K562 (cell line): ENCODE data around the gene SLC39A5. TPM values are rescaled to one million over a fixed set of nuclear protein-coding genes. Genes with fewer than 3 reads are reported as not detected.

Source experiments
- BMI1 ChIP-seq: fragments of 150-350 bp; IDR thresholded peaks from 2 replicates; pipeline ENCODE4 v1.6.1; 2014; ENCODE audit warnings: low read length
- BRD4 ChIP-seq: fragments of 200-600 bp; sonication (generic); IDR thresholded peaks from 2 replicates; pipeline ENCODE4 v1.6.1; 2017; ENCODE audit warnings: inconsistent platforms
- CCNT2 ChIP-seq: IDR thresholded peaks from 2 replicates; pipeline ENCODE4 v1.6.1; 2011; ENCODE audit warnings: borderline replicate concordance, low read depth, mild to moderate bottlenecking, moderate library complexity, mixed read lengths, low read length; ENCODE audit not compliant: insufficient read length; ENCODE audit errors: extremely low read depth
- CREM ChIP-seq: IDR thresholded peaks from 2 replicates; pipeline ENCODE4 v1.6.1; 2014; ENCODE audit warnings: antibody characterized with exemption, low read depth
- EGR1 ChIP-seq: fragments of 450-650 bp; conservative IDR thresholded peaks from 2 replicates; pipeline ENCODE4 v1.6.1; 2017; ENCODE audit warnings: mild to moderate bottlenecking
- FOSL1 ChIP-seq: fragments of 200-800 bp; sonication (Bioruptor generic); conservative IDR thresholded peaks from 2 replicates; pipeline ENCODE4 v1.6.1; 2016; ENCODE audit warnings: missing genetic modification characterization, missing compliant biosample characterization
- FOXA1 ChIP-seq: fragments of 450-650 bp; IDR thresholded peaks from 2 replicates; pipeline ENCODE4 v1.6.1; 2016; ENCODE audit warnings: mild to moderate bottlenecking, borderline replicate concordance
- HMGN3 ChIP-seq: IDR thresholded peaks from 2 replicates; pipeline ENCODE4 v1.6.1; 2011; ENCODE audit warnings: borderline replicate concordance, low read depth, mild to moderate bottlenecking, mixed read lengths, low read length; ENCODE audit not compliant: insufficient read length; ENCODE audit errors: extremely low read depth
- HOXB6 ChIP-seq: fragments of 250-450 bp; sonication (Bioruptor Pico); IDR thresholded peaks from 2 replicates; pipeline ENCODE4 v1.5.1; 2022; ENCODE audit warnings: mild to moderate bottlenecking, borderline replicate concordance
- HSF4 ChIP-seq: fragments of 250-450 bp; sonication (Bioruptor Pico); IDR thresholded peaks from 2 replicates; pipeline ENCODE4 v2.1.2; 2022; ENCODE audit warnings: mild to moderate bottlenecking, moderate library complexity, borderline replicate concordance
- JUND ChIP-seq, 2 experiments: IDR thresholded peaks; 2 replicates in 1 of 2; 3 replicates in 1 of 2; pipeline ENCODE4 v1.6.1; 2011; ENCODE audit warnings: borderline replicate concordance in 2 of 2, low read depth in 2 of 2, low read length in 2 of 2, improper control_type of control experiment in 1 of 2, missing biosample characterization in 1 of 2, missing genetic modification characterization in 1 of 2, missing genetic modification reagents in 1 of 2
- LCOR ChIP-seq: sonication (generic); formaldehyde crosslinking; IDR thresholded peaks from 2 replicates; pipeline ENCODE4 v1.8.0; 2022; ENCODE audit warnings: mild to moderate bottlenecking, missing genetic modification reagents
- NCOR1 ChIP-seq: fragments of 450-650 bp; IDR thresholded peaks from 2 replicates; pipeline ENCODE4 v1.6.1; 2016; ENCODE audit warnings: mild to moderate bottlenecking, moderate library complexity
- NR2C2 ChIP-seq, 2 experiments: fragments of 200-800 bp in 1 of 2; sonication (Bioruptor generic) in 1 of 2; sonication (generic) in 1 of 2; formaldehyde crosslinking in 1 of 2; IDR thresholded peaks; 2 replicates each; pipeline versions ENCODE4 v1.6.1 to v1.8.0; 2016 to 2022; ENCODE audit warnings: mild to moderate bottlenecking in 1 of 2, missing compliant biosample characterization in 1 of 2, missing genetic modification characterization in 1 of 2, missing genetic modification reagents in 1 of 2
- OTX1 ChIP-seq: fragments of 450-650 bp; formaldehyde crosslinking; IDR thresholded peaks from 2 replicates; pipeline ENCODE4 v1.4.0; 2022; ENCODE audit warnings: mild to moderate bottlenecking
- PHF21A ChIP-seq: fragments of 450-650 bp; IDR thresholded peaks from 2 replicates; pipeline ENCODE4 v1.6.1; 2017; ENCODE audit warnings: low read depth, borderline replicate concordance
- PML ChIP-seq: IDR thresholded peaks from 2 replicates; pipeline ENCODE4 v1.6.1; 2012; ENCODE audit warnings: low read length, inconsistent platforms
- POLR2A ChIP-seq: fragments of 450-650 bp; conservative IDR thresholded peaks from 2 replicates; pipeline ENCODE4 v1.6.1; 2016
- PRMT5 ChIP-seq: sonication (generic); formaldehyde crosslinking; IDR thresholded peaks from 2 replicates; pipeline ENCODE4 v1.5.0; 2020; ENCODE audit warnings: missing genetic modification reagents
- RBM22 ChIP-seq: fragments of 200-400 bp; formaldehyde crosslinking; IDR thresholded peaks from 2 replicates; pipeline ENCODE4 v1.6.1; 2018; ENCODE audit warnings: low read length, low read depth; ENCODE audit not compliant: poor library complexity, severe bottlenecking
- SIN3A ChIP-seq, 2 experiments: fragments of 150-350 bp in 1 of 2; IDR thresholded peaks; 2 replicates each; pipeline ENCODE4 v1.6.1; 2011 to 2016; ENCODE audit warnings: borderline replicate concordance in 2 of 2, low read depth in 2 of 2, low read length in 2 of 2, mild to moderate bottlenecking in 2 of 2, moderate library complexity in 2 of 2; ENCODE audit not compliant: control insufficient read depth in 1 of 2
- SREBF1 ChIP-seq: fragments of 150-350 bp; IDR thresholded peaks from 2 replicates; pipeline ENCODE4 v1.6.1; 2014; ENCODE audit warnings: antibody characterized with exemption, low read depth, low read length, borderline replicate concordance
- SUPT5H ChIP-seq: fragments of 450-650 bp; IDR thresholded peaks from 2 replicates; pipeline ENCODE4 v1.6.1; 2016
- TCFL5 ChIP-seq: fragments of 250-450 bp; sonication (Bioruptor Pico); conservative IDR thresholded peaks from 2 replicates; pipeline ENCODE4 v1.6.1; 2021; ENCODE audit warnings: mild to moderate bottlenecking, moderate library complexity, matching md5 sums
- THRAP3 ChIP-seq: fragments of 450-650 bp; IDR thresholded peaks from 2 replicates; pipeline ENCODE4 v1.6.1; 2016; ENCODE audit warnings: mild to moderate bottlenecking, inconsistent platforms, borderline replicate concordance
- ZBTB7A ChIP-seq: IDR thresholded peaks from 2 replicates; pipeline ENCODE4 v1.6.1; 2011; ENCODE audit warnings: low read depth, mild to moderate bottlenecking, low read length, moderate library complexity, borderline replicate concordance; ENCODE audit not compliant: control insufficient read depth
- ZKSCAN3 ChIP-seq: fragments of 250-450 bp; sonication (Bioruptor Pico); IDR thresholded peaks from 2 replicates; pipeline ENCODE4 v1.4.0; 2020
- ZNF239 ChIP-seq: fragments of 250-450 bp; sonication (Bioruptor Pico); IDR thresholded peaks from 2 replicates; pipeline ENCODE4 v1.4.0; 2020; ENCODE audit warnings: mild to moderate bottlenecking
- ZNF311 ChIP-seq: fragments of 250-450 bp; sonication (Bioruptor Pico); IDR thresholded peaks from 2 replicates; pipeline ENCODE4 v1.4.0; 2020; ENCODE audit warnings: mild to moderate bottlenecking, moderate library complexity
- ZNF695 ChIP-seq: fragments of 450-650 bp; formaldehyde crosslinking; IDR thresholded peaks from 2 replicates; pipeline ENCODE4 v1.4.0; 2020; ENCODE audit warnings: mild to moderate bottlenecking, moderate library complexity
- polyA plus RNA-seq, 8 experiments: library from polyadenylated mRNA; depleted of rRNA in 4 of 8; stranded (reverse) in 5 of 8; unstranded in 3 of 8; fragments of >200 nt; fragmentation: Nextera tagmentation in 2 of 8; fragmentation: Illumina TruSeq in 1 of 8; extraction: Ambion mirVana in 2 of 8; extraction: Trizol in 1 of 8; gene quantifications; 2 replicates each; pipeline versions ENCODE4 v1.2.1 to v1.2.3, GENCODE V29; 2011 to 2014; ENCODE audit warnings: inconsistent platforms in 1 of 8, missing spikeins in 1 of 8
- total RNA-seq, 7 experiments: library from RNA; depleted of rRNA in 6 of 7; stranded (reverse); fragments of >200 nt in 6 of 7; fragmentation: Illumina TruSeq in 2 of 7; extraction: Trizol in 2 of 7; gene quantifications; 2 replicates each; pipeline versions ENCODE4 v1.2.1 to v1.2.3, GENCODE V29; 2011 to 2021; ENCODE audit warnings: low replicate concordance in 1 of 7
- TF ChIP-seq, protein P1 (sequence below): sonication (generic); formaldehyde crosslinking; IDR thresholded peaks from 2 replicates; pipeline ENCODE4 v1.9.0; 2022; ENCODE audit warnings: mild to moderate bottlenecking, missing genetic modification reagents

The SLC39A5 gene
- total and polyA plus RNA-seq, 9 of the 15 experiments (the other 6 are each of a cell fraction or from before 2014, with no cell fraction given), result 0.08 to 0.10 TPM; not detected in 7

DNA sequence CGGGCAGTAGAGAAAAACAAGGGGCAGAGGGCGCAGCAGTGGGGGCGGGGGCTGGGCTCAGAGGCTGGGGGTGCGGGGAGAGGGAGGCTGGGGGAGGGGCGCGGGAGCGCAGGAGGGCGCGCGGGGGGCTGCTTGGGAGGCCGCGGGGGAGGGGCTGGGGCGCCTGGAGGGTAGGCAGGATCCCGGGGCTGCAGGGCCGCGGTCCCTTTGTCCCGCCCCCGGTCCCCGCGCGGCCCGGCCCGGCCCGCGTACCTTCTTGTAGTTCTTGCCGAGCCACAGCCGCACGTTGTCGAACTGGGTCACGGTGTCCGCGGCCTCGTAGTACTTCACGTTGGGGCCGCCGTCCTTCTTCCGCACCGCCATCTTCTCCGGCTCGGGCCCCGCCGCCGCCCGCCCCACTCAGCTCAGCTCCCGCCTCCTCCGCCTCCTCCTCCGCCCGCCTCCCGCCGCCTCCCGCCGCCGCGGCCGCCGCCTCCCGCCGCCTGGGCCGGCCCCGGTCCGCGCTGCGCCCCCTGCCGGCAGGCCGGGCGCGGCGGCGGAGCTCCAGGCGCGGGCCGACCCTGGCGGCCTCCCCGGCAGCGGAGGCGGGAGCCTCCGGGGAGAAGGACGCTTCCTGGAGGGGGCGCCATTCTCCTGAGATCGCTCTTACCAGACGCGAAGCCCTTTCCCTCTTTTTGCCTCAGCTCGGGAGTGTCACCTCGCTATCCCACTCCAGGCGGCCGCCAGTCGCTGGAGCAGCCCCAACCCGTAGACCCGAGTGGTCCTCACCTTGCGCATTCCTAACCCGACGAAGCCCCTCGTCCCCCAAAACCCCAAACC, 40.5 kb upstream of the SLC39A5 start, which contains the start of gene SMARCC2 (continued):
- peak; percentile 33; the same call in 1 of the 2 replicates for TF ChIP-seq PML
- no peak for TF ChIP-seq RBM22
- no peak for TF ChIP-seq HOXB6 (CRISPR knock-in tag)
- TF ChIP-seq PRMT5 (CRISPR knock-in tag), result no peak
- TF ChIP-seq HMGN3, result peak; percentile 82
- TF ChIP-seq JUND (IDR thresholded peaks at IDR 0.05; ENCODE audit: borderline replicate concordance, low read depth, low read length), result peak; percentile 65
- TF ChIP-seq JUND (tag; IDR thresholded peaks at IDR 0.05; ENCODE audit: borderline replicate concordance, low read depth, low read length), result no peak; the same call in 2 of the 3 replicates
- peak; percentile 62; the same call in 1 of the 2 replicates for TF ChIP-seq THRAP3
- no peak for TF ChIP-seq LCOR (CRISPR knock-in tag)
- peak; percentile 54; the same call in 1 of the 2 replicates for TF ChIP-seq CREM
- peak; percentile 64 for TF ChIP-seq EGR1
- peak; percentile 30; the same call in 1 of the 2 replicates for TF ChIP-seq FOSL1 (tag)
- TF ChIP-seq HSF4, result no peak
- TF ChIP-seq PHF21A, result no peak
- TF ChIP-seq CCNT2, result peak; percentile 85
- TF ChIP-seq BMI1, result no peak
- TF ChIP-seq ZNF695 (CRISPR knock-in tag), result no peak
- TF ChIP-seq ZKSCAN3, result no peak
- 0 out of 2 replicates have a peak, but pooled peaks have one; percentile 27 for TF ChIP-seq NCOR1
- TF ChIP-seq TCFL5, result no peak
- no peak for TF ChIP-seq ZNF239 (CRISPR knock-in tag)
- TF ChIP-seq SUPT5H, result peak; percentile 72; the same call in 1 of the 2 replicates
- TF ChIP-seq FOXA1, result no peak
- TF ChIP-seq OTX1, result no peak
- peak; percentile 35; the same call in 1 of the 2 replicates for TF ChIP-seq ZBTB7A
- TF ChIP-seq BRD4, result no peak
- TF ChIP-seq ZNF311 (CRISPR knock-in tag), result no peak
- TF ChIP-seq POLR2A, result peak; percentile 72; the same call in 1 of the 2 replicates
- peak in 1 of 2 experiments; percentile 43; a peak in 1 of 4 replicates for TF ChIP-seq SIN3A (IDR thresholded peaks at IDR 0.05; ENCODE audit: borderline replicate concordance in 2 of 2, control insufficient read depth in 1 of 2, low read depth in 2 of 2, low read length in 2 of 2)
- no peak for TF ChIP-seq NR2C2 (CRISPR knock-in tag; IDR thresholded peaks at IDR 0.05)
- peak; percentile 19; the same call in 1 of the 2 replicates for TF ChIP-seq NR2C2 (tag; IDR thresholded peaks at IDR 0.05)
- TF ChIP-seq, protein P1, sequence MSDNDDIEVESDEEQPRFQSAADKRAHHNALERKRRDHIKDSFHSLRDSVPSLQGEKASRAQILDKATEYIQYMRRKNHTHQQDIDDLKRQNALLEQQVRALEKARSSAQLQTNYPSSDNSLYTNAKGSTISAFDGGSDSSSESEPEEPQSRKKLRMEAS (CRISPR knock-in tag), result no peak
- 0 out of 2 replicates have a peak, but pooled peaks have one; percentile 25 for TF ChIP-seq SREBF1
